Stimulated activated memory B cell treated with anti-CD40 and anti-IgM and Interleukin-4, amounts not matched to agents 10 μg/mL and 1 μg/mL and 100 μg/mL, for 72 hours (primary cell): Measurements from ENCODE around the gene CAPN10.

Experiments used
- ATAC-seq: fragments of 150-1000 bp; cut with Tn5 transposase; 2 replicates; pipeline ENCODE4 v1.10.0; 2021
- H3K27ac Mint-ChIP-seq: one replicate; pipeline ENCODE4 v1.8.0; 2022; ENCODE audit warnings: mild to moderate bottlenecking, mixed read lengths
- H3K27me3 Mint-ChIP-seq: one replicate; pipeline ENCODE4 v1.8.0; 2022; ENCODE audit warnings: mixed read lengths
- H3K36me3 Mint-ChIP-seq: one replicate; pipeline ENCODE4 v1.8.0; 2022; ENCODE audit warnings: mixed read lengths
- H3K4me1 Mint-ChIP-seq: one replicate; pipeline ENCODE4 v1.8.0; 2022; ENCODE audit warnings: mixed read lengths
- H3K4me3 Mint-ChIP-seq: one replicate; pipeline ENCODE4 v1.8.0; 2022; ENCODE audit warnings: mild to moderate bottlenecking, moderate library complexity, mixed read lengths
- H3K9me3 Mint-ChIP-seq: one replicate; pipeline ENCODE4 v1.8.0; 2022; ENCODE audit warnings: mixed read lengths

Gene CAPN10

GRCh38 chr2:240637116-240637900 is 50.8 kb downstream of the CAPN10 start:
- Mint-ChIP-seq H3K27ac (no peak overlapping the region), H3K4me3 (no peak overlapping the region), H3K9me3 (peaks cover 20% of the 10 kb centered on the region), H3K4me1 (no peaks in the 10 kb centered on the region), H3K36me3 (peaks cover 3% of the 10 kb centered on the region), H3K27me3 (peaks cover 24% of the 10 kb centered on the region)
- ATAC-seq = no peak

GRCh38 chr2:240637901-240638345 is 51.4 kb downstream of the CAPN10 start:
- Mint-ChIP-seq H3K9me3 (peaks cover 16% of the 10 kb centered on the region), H3K27me3 (peaks cover 24% of the 10 kb centered on the region), H3K4me1 (no peaks in the 10 kb centered on the region), H3K36me3 (no peaks in the 10 kb centered on the region), H3K4me3 (no peak overlapping the region), H3K27ac (no peak overlapping the region)
- no peak for ATAC-seq

GRCh38 chr2:240638512-240639160 is 52.1 kb downstream of the CAPN10 start:
- H3K4me1 Mint-ChIP-seq = no peaks in the 10 kb centered on the region
- H3K36me3 Mint-ChIP-seq = no peaks in the 10 kb centered on the region
- H3K27me3 Mint-ChIP-seq = peaks cover 24% of the 10 kb centered on the region
- peaks cover 8% of the 10 kb centered on the region for H3K9me3 Mint-ChIP-seq
- no peak overlapping the region for H3K27ac Mint-ChIP-seq
- ATAC-seq = no peak
- no peak overlapping the region for H3K4me3 Mint-ChIP-seq

- Mint-ChIP-seq H3K36me3 (no peaks in the 10 kb centered on the region), H3K27ac (no peak overlapping the region), H3K9me3 (peaks cover 7% of the 10 kb centered on the region), H3K4me1 (no peaks in the 10 kb centered on the region), H3K27me3 (peaks cover 28% of the 10 kb centered on the region), H3K4me3 (no peak overlapping the region)
- no peak for ATAC-seq
These were observed 53.0 kb downstream of the CAPN10 start for GRCh38 chr2:240639566-240639965.

- Mint-ChIP-seq H3K36me3 (no peaks in the 10 kb centered on the region), H3K9me3 (peaks cover 3% of the 10 kb centered on the region), H3K4me1 (peaks cover under 1% of the 10 kb centered on the region), H3K27me3 (peaks cover 42% of the 10 kb centered on the region), H3K27ac (no peak overlapping the region), H3K4me3 (no peak overlapping the region)
- ATAC-seq = no peak
These were observed 54.4 kb downstream of the CAPN10 start for GRCh38 chr2:240640939-240641338.

GRCh38 chr2:240642061-240642805 is 55.7 kb downstream of the CAPN10 start:
- H3K27ac Mint-ChIP-seq = no peak overlapping the region
- H3K9me3 Mint-ChIP-seq = peaks cover 3% of the 10 kb centered on the region
- H3K27me3 Mint-ChIP-seq = peaks cover 41% of the 10 kb centered on the region
- no peaks in the 10 kb centered on the region for H3K36me3 Mint-ChIP-seq
- no peak for ATAC-seq
- H3K4me3 Mint-ChIP-seq = no peak overlapping the region
- H3K4me1 Mint-ChIP-seq = peaks cover 7% of the 10 kb centered on the region

GRCh38 chr2:240642806-240643092 is 56.2 kb downstream of the CAPN10 start:
- Mint-ChIP-seq H3K9me3 (peaks cover 3% of the 10 kb centered on the region), H3K4me1 (peaks cover 7% of the 10 kb centered on the region), H3K27ac (no peak overlapping the region), H3K4me3 (no peak overlapping the region), H3K27me3 (peaks cover 41% of the 10 kb centered on the region), H3K36me3 (no peaks in the 10 kb centered on the region)
- ATAC-seq = no peak

- no peak overlapping the region for H3K4me3 Mint-ChIP-seq
- H3K27me3 Mint-ChIP-seq = peaks cover 41% of the 10 kb centered on the region
- H3K9me3 Mint-ChIP-seq = peaks cover 3% of the 10 kb centered on the region
- no peak for ATAC-seq
- H3K4me1 Mint-ChIP-seq = peaks cover 7% of the 10 kb centered on the region
- no peak overlapping the region for H3K27ac Mint-ChIP-seq
- no peaks in the 10 kb centered on the region for H3K36me3 Mint-ChIP-seq
These were observed 56.7 kb downstream of the CAPN10 start for GRCh38 chr2:240643093-240643810.

GRCh38 chr2:240643811-240644150 is 57.2 kb downstream of the CAPN10 start:
- Mint-ChIP-seq H3K36me3 (no peaks in the 10 kb centered on the region), H3K27ac (no peak overlapping the region), H3K4me1 (peaks cover 7% of the 10 kb centered on the region), H3K27me3 (peaks cover 42% of the 10 kb centered on the region), H3K9me3 (peaks cover 3% of the 10 kb centered on the region), H3K4me3 (no peak overlapping the region)
- ATAC-seq = no peak

GRCh38 chr2:240644171-240644651 is 57.7 kb downstream of the CAPN10 start:
- Mint-ChIP-seq H3K36me3 (no peaks in the 10 kb centered on the region), H3K9me3 (peaks cover 3% of the 10 kb centered on the region), H3K4me1 (peaks cover 7% of the 10 kb centered on the region), H3K4me3 (no peak overlapping the region), H3K27ac (no peak overlapping the region), H3K27me3 (peaks cover 47% of the 10 kb centered on the region)
- no peak for ATAC-seq

- peaks cover 53% of the 10 kb centered on the region for H3K27me3 Mint-ChIP-seq
- H3K27ac Mint-ChIP-seq = no peak overlapping the region
- H3K9me3 Mint-ChIP-seq = peaks cover under 1% of the 10 kb centered on the region
These were observed 58.3 kb downstream of the CAPN10 start for GRCh38 chr2:240644859-240645301.

GRCh38 chr2:240645346-240645745 is 58.8 kb downstream of the CAPN10 start:
- H3K27ac Mint-ChIP-seq = no peak overlapping the region
- H3K4me3 Mint-ChIP-seq = no peak overlapping the region
- H3K36me3 Mint-ChIP-seq = no peaks in the 10 kb centered on the region
- H3K9me3 Mint-ChIP-seq = no peaks in the 10 kb centered on the region
- H3K27me3 Mint-ChIP-seq = peaks cover 58% of the 10 kb centered on the region
- peaks cover 7% of the 10 kb centered on the region for H3K4me1 Mint-ChIP-seq
- no peak for ATAC-seq

More at GRCh38 chr2:240644859-240645301, 58.3 kb downstream of the CAPN10 start:
- Mint-ChIP-seq H3K4me1 (peaks cover 7% of the 10 kb centered on the region), H3K4me3 (no peak overlapping the region), H3K36me3 (no peaks in the 10 kb centered on the region)
- no peak for ATAC-seq

- no peaks in the 10 kb centered on the region for H3K9me3 Mint-ChIP-seq
- no peak for ATAC-seq
- no peak overlapping the region for H3K4me3 Mint-ChIP-seq
- H3K36me3 Mint-ChIP-seq = no peaks in the 10 kb centered on the region
- H3K4me1 Mint-ChIP-seq = peaks cover 7% of the 10 kb centered on the region
- H3K27ac Mint-ChIP-seq = no peak overlapping the region
- H3K27me3 Mint-ChIP-seq = peaks cover 63% of the 10 kb centered on the region
These were observed 59.3 kb downstream of the CAPN10 start for GRCh38 chr2:240645801-240646175.

GRCh38 chr2:240646176-240646899 is 59.8 kb downstream of the CAPN10 start:
- Mint-ChIP-seq H3K4me3 (no peak overlapping the region), H3K9me3 (no peaks in the 10 kb centered on the region), H3K27me3 (peaks cover 68% of the 10 kb centered on the region), H3K4me1 (peaks cover 7% of the 10 kb centered on the region), H3K27ac (no peak overlapping the region), H3K36me3 (no peaks in the 10 kb centered on the region)
- ATAC-seq = no peak
